ENCODE results near the gene SLC4A4. TPM values are rescaled to one million over a fixed set of nuclear protein-coding genes. Genes with fewer than 3 reads are reported as not detected.
A peak's percentile ranks its signal among the peaks of the same experiment; 100 is the strongest.

SLC4A4 gene
- total RNA-seq, 1 donor from 2014 or later = 13.9 TPM

DNA sequence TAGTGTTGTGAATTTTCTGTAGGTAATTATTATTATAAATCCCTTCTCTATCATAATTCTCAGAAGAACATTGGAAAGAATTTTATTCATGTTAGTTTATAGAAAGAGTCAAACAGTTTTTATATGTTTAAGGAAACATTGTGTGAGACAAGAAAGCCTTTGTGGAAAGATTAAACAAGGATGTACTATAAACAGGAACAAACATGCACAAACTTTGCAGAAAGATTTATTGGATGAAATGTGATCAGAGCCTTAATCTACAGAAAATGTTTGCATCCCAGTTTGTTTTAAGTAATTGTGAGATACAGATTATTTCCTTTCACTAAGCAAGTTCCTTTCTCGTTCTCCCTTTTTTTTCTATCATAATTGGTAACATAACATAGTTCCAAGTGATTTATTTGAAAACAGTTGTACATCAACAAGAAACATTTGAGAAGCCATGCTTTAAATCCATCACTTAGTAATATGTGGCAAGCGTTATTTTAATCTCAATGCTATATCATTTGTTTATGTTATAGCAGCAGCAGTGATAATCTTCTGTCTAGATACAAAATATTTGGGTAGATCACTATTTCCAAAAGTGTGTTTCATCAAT lies 129.4 kb downstream of the SLC4A4 start:
- DNase-seq (ENCODE audit: low read depth) = no peak

DNA sequence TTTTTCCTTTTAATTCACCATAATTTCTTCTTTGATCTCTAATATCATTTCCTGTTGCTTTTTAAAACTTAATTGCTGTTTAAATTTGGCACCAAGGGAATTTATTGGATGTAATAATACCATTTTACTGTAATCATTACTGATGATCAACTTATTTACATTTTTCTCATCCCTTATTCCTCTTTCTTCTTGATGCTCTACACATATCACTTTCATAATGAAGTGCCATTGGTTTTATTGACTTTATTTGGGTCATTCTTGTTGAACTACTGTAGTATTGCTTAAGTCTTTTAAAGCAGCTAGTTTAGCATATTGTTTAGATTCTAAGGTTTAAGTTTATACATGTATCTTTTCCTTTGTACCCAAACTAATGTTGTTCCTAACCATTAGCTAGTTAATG lies 130.7 kb downstream of the SLC4A4 start:
- no peak for DNase-seq (ENCODE audit: low read depth)

DNA sequence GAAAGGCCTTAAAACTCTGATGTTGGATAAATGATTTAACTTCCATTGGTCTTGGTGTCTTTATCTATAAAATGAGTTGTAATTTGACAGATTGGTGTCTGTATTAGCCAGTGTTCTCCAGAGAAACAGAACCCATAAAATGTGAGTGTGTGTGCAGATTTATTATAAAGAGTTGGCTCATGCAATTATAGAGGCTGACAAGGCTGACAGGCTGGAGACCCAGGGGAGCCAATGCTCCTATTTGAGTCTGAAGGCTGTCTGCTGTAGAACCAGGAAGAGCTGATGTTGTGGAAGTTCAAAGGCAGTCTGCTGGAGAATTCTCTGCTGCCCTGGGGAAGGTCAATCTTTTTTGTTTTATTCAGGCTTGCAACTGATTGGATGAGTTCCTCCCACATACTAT lies 131.7 kb downstream of the SLC4A4 start:
- no peak for DNase-seq (ENCODE audit: low read depth)

DNA sequence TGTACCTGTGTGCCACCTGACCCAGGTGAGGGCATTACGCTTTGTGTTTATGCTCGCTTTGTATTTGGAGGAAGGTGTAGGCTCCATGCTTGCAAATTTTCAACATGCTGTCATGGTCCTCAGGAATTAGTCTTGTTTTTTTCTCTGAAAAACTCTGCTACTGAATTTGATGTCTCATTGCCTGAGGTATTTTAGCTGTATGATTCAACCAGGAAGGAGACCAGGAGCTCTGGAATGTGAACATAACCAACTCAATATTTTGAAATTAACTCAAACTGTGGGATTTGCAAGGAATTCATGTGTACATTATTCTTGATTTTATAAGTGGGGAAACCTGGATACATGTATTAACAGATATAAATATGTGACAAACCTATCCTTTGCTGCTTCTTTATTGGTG lies 134.1 kb downstream of the SLC4A4 start:
- peak; percentile 30 for DNase-seq (ENCODE audit: low read depth)

DNA sequence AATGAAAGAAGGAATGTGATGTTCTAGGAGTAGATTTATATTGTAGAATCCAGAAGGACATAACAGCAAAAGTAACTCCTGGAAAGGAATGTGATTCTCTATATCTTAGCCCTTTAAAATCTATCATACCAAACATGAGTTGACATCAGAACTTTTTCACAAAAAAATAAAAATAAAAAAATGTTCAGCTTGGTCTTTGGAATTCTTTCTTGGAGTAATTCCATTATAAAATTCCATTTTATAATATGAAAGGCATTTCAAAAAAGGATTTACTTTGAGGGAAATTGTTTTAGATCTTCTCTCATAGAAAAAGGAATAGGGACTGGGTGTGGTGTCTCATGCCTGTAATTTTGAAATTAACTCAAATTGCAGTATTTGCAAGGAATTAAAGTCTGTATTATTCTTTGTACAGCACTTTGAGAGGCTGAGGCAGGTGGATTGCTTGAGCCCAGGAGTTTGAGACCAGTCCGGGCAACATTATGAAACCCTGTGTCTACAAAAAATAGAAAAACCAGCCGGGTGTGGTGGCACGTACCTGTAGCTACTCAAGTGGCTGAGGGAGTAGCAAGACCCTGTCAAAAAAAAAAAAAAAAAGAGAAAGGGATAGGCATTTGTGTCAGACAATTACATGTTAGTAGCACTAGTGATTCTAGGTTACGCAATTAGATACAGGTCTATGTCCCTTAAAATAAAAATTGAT lies 134.9 kb downstream of the SLC4A4 start:
- peak; percentile 19 for DNase-seq (ENCODE audit: low read depth)

DNA sequence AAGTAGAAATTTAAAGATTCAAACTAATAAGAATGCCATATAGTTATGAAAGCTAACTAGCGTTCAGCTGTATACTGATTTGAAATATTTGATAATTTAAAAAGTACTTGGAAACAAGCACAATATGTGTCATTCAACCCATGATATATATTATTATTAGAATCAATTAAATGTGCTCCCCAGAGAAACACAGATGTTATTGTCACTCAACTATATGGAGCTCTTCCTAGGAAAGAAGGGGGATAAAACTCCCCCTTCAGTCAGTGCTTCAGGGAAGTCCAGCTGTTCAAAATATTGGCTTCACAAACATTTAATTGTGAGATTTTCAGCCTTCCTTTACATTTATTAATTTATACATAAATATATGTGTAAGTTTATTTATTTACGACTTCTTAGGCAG lies 135.9 kb downstream of the SLC4A4 start:
- DNase-seq (ENCODE audit: low read depth) = peak; percentile 31

DNA sequence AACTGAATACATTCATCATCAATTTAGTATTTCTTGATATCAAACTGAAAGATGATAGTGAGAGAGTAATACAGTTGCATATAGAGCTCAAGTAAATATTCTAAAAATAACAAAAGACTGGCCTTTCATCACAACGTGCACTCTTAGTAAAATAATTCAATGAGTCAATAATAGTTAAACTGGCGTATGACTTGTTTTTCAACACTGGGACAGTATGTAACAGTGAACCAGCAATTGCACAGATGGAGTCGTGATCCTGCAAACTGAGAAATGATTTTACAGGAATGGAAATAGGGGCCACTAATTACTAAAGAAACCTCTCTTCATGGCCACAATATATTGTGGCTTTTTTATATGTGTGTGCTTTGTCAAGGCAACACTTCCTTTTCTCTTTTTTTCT lies 137.4 kb downstream of the SLC4A4 start:
- no peak for DNase-seq (ENCODE audit: low read depth)

DNA sequence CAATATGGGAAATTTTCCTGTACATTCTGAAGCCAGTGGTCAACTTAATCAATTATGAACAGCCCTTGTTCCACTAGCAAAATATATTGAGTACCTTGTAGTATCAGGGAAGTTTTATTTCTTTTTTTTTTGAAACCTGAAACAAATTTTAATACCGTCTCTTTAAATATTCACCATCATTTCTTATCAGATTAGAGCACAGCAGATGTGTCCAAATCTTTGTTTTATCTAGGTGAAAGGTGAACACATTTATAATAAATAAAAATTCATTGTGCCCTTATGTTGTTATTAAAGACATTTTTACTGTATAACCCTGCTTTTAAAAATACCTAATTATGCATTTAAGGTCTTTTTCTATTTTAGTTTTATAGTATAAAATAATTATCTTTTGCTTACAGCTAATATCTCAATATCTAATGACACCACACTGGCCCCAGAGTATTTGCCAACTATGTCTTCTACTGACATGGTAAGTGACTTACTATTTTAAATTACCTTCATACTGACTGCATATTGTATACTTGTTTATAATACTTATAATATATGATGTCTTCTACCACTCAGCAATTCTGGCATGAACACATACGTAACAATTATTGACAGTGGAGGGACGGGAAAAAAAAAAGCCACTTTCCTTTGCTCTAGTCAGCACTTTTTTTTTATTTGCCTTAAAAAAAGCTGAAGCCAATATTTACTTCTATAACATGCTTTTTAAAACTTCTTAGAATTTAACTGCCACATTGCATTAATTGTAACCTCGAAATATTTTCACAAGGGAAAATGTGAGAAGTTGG lies 147.9 kb downstream of the SLC4A4 start:
- DNase-seq (ENCODE audit: low read depth) = no peak

DNA sequence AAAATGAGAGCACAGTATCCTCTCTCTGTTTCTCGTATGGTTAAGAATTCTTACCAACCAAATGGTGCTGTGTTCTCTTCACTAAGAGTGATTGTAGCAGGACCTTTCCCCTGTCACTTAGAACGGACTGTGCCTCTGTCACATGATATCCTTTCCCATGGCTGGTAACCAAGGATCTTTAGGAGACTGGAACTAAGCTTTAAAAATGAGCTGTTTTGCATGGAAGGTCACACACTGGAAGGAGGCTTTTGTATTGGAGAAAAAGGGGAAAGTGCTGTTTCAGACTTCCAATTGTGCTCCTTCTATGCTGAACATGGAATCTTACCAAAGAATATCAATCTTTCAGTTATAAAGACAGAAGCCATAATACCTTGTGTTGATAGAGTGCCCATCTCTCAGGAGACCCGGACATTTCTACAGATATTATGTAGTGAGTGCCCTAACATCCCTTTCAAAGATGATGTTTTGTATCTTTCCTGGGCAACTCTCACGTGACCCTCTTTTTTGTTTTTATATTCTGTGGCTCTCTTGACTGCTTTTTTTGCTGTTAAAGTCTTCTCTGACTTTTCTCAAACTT lies 148.6 kb downstream of the SLC4A4 start:
- DNase-seq (ENCODE audit: low read depth) = peak; percentile 45

DNA sequence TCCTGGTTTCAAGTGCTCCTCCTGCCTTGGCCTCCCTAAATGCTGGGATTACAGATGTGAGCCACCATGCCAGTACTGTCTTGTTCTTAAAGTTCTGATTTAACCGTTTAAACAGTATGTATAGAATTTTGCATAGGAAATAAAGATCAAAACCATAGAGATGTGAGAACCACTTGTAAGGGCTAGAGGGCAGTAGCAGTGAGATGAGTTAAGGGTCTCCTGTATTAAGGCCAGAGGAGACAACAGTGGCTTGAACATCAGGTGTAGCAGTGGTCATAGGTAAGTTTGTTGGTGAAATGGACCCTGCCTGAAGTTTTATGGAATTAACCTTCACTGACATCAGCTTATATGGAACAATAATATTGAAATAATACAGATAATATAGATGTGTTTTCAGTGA lies 155.7 kb downstream of the SLC4A4 start:
- DNase-seq (ENCODE audit: low read depth) = no peak

DNA sequence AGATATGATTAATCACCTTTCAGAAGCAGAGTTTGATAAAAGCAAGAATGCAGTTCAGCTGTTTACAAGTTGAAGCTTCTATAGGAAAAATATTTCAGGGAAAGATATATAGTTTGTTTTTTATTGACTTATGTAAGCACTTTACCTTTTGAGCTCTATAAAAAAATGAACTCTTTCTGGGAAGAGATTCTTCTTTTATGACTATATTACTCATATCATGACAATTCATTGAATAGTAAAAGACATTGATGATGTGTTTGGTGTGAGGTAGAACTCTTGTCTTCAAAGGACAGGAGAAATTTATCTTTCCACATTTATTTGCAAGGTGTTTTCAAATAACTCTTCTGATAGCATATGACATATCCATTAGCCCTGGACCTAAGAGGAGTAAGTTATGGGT lies 156.6 kb downstream of the SLC4A4 start:
- no peak for DNase-seq (ENCODE audit: low read depth)

DNA sequence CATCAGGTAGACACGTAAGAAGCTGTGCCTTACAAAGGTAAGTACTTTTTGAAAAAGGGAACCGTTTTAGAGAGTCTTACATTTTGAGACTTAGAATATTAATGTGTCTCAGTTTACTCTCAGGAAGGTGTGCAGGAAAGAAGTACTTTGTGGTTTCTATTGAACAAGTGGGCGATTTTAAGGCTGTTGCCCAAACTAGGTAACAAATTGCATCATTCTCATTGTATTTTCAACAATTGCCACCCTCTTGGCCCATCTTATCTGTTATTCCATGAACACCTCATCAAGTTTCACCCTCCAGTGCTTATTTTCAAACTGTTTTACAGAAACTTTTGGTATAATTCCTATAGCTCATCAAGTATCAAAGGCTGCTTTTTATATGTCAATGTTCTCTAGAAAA lies 158.3 kb downstream of the SLC4A4 start:
- DNase-seq (ENCODE audit: low read depth) = no peak

DNA sequence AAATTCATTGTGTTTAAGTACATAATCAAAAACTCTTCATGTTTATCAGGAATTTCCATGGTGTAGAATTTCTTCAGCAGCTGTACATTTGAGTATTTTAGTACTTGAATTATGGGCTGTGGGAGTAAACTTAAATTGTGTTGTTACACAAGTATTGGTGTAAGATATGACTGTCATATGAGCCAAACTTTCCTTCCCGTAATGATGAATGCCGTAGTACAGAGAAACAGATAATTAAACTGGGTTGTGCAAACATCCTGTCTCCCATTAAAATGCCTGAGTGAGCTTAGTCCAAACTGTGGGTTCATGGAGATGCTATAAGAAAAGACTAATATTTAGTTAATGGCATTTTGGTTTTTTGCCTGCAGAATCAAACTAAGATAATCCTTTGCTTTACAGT lies 159.2 kb downstream of the SLC4A4 start:
- no peak for DNase-seq (ENCODE audit: low read depth)

DNA sequence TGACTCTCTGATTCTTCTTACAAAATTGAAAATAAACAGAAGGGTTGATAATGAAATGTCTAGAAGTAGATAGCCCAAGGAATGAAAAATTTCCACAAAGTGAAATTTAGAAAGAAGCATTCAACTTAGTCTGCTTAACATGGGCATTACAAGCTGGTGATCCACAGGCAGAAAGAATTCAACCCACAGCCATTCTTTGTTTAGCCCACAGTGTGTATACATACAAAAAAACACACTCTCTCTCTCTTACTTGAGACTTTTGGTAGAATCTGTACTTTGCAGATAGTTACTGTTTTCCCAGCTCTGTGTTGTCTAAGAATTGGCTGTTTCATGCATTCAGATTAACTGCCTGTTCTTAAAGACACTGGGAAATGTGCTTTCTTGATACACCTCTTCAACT lies 159.8 kb downstream of the SLC4A4 start:
- no peak for DNase-seq (ENCODE audit: low read depth)

DNA sequence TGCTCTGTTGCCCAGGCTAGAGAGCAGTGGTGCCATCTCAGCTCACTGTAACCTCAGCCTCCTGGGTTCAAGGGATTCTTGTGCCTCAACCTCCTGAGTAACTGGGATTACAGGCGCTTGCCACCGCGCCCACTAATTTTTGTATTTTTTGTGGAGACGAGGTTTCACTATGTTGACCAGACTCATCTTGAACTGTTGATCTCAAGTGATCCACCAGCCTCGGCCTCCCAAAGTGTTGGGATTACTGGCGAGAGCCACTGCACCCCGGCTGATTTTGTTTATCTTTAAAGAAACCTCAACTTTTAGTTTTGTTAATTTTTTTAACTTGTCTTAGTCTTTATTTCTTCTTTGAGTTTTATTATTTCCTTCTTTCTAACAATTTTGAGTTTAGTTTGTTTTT lies 163.2 kb downstream of the SLC4A4 start:
- no peak for DNase-seq (ENCODE audit: low read depth)

DNA sequence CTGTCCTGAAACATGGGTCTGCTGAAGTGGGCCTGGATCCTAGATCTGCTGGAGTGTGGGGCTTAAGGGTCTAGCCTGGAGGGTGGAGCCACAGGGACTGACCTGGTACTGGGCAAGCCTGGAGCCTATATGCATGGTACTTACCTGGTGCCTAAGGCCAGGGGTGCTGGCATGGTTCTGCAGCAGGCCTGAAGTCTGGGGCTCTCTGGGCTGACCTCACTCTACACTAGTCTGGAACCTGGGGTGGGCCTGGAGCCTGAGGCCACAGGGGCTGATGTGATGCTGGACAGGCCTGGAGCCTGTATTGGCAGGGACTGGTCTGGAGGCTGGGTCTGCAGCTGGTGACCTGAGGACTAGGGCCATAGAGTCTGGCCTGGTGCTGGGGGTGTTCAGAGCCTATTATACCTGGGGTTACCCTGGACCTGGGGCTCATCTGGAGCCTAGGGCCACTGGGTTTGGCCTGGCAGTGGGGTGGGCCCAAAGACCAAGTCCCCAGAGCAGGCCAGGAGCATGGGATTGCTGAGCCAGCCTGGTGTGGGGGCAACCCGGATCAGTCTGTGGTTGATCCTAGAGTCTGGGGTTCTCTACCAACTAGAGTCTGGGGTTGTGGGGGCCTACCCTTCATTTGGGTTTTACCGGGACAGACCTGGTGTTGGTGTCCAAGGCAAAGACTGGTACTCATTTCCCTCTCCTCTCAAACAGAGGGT lies 179.6 kb downstream of the SLC4A4 start:
- DNase-seq (ENCODE audit: low read depth) = no peak

DNA sequence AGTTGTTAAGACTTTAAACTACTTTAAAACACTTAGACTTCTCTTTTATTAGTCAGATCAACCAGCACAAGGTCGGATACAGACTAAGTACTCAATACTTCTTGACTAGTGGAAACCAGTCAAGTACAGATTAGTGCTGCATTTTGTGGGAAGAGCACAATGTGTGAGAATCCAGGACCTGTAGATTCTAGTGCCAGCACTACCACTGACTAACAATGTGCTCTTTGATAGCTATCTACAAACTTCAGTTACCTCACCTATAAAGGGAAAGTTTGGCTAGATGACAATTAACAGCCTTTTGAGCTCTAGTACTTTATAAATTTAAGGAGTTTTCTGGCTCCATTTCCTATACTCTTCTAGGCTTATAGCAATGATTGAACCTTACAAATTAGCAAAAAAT lies 181.5 kb downstream of the SLC4A4 start:
- DNase-seq (ENCODE audit: low read depth) = no peak

DNA sequence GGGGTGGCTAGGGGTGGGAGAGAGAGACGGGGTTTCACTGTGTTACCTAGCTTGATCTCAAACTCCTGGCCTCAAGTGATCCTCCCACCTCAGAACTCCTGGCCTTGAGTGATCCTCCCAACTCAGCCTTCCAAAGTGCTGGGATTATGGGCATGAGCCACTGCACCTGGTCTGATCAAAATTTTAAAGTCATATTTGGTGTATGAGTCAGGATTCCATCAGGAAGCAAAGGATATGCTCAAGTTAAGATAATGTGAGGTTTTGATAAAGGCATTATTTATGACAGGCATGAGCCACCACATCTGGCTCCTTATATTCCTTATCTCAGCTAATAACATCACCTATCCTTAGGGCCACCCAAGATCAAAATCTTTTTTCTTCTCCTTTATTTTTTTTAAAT lies 182.0 kb downstream of the SLC4A4 start:
- no peak for DNase-seq (ENCODE audit: low read depth)

DNA sequence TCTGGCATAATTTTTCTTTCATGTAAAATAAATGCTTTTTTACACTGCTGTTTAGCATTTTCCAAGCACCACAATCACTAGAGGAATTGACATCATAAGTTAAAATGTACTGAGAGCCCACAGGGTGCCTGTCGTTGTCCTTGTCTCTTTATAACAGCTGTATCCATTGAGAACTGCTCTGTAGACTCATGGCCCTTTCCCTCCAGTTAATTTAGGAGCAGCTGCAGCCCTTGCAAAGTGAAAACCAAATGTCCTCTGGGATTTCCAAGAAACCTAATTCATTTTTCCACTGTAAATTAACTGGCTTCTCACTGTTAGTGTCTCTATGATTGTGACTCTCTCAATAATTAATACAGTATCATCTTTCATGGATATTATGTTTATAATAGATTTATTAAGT lies 185.9 kb downstream of the SLC4A4 start:
- DNase-seq (ENCODE audit: low read depth) = peak; percentile 76

DNA sequence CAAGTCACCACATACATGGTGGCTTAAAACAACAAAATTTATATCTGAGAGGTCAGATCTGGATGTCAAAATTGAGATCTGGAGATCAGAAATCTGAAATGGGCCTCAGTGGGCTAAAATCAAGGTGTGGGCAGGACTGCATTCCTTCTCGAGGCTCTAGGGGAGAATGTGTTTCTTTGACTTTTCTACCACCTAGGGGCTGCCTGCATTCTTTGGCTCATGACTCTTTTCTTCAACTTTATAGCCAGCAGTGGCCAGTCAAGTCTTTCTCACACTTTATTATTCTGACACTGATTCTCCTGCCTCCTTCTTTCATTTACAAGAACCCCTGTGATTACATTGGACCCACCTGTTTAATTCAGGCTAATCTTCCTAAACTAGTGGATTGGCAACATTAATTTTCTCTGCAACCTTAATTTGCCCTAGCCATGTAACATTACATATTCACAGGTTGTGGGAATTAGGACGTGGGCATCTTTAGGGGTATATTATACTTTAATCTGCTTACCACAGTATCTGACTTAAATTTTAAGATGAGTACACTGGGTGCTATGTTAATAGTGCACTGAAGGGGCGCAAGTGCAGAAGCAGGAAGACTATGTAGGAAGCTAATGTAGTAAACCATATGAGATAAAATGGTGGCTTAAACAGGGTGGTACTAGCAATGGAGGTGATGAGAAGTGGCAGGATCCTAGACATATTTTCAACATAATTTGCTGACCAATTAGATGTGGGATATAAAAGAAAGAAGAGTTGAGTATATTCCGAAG lies 188.0 kb downstream of the SLC4A4 start:
- DNase-seq (ENCODE audit: low read depth) = no peak

DNA sequence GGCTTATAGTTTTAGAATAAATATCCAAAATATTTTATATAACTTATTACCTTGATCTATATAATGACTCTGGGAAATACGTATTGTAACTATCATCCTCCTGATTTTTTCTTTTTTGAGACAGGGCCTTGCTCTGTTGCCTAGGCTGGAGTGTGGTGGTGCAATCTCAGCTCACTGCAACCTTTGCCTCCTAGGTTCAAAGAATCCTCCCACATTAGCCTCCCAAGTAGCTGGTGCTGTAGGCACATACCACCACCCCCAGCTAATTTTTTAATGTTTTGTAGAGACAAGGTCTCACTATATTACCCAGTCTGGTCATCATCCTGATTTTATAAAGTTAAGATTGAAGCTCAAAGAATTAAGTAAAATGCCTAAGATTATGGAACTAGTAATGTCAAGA lies 193.6 kb downstream of the SLC4A4 start:
- no peak for DNase-seq (ENCODE audit: low read depth)
